A204.1 (cell line): Measurements from ENCODE around the gene C14orf180.
"Not testable (repeated sequence)": the region's sequence is repeated elsewhere in the genome, so short reads cannot be mapped to it uniquely, and the experiment has no call there.

Experiments used
- FAIRE-seq: peaks from 2 replicates; lab custom pipeline; 2012; peaks lifted over from hg19 to GRCh38; lab: Jason Lieb, UNC

Gene C14orf180

DNA sequence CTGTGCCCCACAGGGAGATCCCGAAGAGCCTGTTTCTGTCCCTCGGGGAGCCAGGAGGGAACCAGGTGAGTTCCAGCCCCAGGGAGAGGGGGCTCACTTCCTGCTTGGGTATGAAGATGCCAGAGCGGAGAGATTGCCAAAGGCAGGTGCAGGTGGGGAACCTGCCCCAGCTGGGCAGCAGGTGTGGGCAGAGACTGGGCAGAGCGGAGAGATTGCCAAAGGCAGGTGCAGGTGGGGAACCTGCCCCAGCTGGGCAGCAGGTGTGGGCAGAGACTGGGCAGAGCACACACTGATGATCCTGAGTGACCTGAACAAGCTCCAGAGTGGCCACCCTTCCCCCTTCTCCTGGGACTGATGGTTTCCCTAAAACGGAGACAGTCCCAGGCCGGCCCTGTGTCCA, 375 bp downstream of the C14orf180 start:
- not testable (repeated sequence) for FAIRE-seq

- FAIRE-seq, result no peak
These were observed 1.4 kb downstream of the C14orf180 start for GRCh38 chr14:104580961-104581360.

DNA sequence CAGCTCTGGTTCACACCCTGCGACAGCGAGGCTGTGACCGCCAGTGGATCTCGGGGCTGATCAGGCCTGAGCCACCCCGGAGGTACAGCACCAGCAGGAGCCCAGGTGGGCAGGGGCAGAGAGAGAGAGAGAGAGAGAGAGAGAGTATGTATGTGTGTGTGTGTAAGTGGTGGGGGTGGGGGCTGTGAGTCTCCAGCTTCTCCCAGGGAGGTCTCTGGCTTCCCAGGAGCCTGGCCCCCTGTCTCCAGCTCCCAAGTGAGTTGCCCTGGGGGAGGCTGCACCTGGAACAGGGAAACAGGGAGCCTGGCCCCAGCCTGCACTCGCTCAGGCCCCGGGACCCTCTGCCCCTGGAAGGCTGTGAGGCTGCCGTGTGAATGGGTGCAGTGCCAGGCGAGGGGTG, 2.0 kb downstream of the C14orf180 start:
- FAIRE-seq, result no peak

DNA sequence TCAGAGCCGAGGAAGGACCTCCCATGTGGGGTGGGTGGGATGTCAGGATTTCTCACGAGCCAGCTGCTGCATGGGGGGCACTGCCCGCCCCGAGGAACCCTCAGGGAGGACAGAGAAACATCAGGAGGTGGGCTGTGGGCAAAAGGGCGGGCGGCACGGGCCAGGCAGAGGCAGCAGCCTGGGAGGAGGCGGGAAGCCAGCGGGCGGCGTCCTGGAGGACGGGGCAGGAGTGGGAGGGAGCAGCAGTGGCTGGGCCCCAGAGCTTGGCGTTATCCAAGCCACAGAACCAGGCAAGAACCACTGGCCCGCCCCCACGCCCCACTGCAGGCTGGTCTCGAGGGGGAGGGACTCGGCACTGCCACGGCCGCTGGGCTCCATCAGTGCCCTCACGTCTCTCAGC, 2.4 kb downstream of the C14orf180 start:
- no peak for FAIRE-seq

DNA sequence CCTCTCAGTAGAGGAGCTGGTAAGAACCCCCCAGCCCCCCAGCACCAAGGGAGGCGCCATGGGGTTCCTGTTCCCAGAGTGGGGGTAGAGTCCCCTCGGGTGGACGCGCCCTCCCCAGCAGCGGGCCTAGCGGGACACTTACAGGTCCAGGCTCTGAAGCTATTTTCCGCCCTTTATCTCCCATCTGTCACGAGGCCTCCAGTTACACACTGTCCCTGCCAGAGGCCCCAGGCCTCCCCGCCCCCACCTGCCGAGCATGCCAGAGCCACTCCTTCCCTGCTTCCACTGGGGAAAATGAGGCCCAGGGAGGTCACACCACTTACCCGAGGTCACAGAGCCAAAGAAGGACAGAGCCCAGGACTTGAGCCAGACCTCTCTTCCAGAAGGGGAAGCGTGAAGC, 3.1 kb downstream of the C14orf180 start:
- FAIRE-seq, result no peak

DNA sequence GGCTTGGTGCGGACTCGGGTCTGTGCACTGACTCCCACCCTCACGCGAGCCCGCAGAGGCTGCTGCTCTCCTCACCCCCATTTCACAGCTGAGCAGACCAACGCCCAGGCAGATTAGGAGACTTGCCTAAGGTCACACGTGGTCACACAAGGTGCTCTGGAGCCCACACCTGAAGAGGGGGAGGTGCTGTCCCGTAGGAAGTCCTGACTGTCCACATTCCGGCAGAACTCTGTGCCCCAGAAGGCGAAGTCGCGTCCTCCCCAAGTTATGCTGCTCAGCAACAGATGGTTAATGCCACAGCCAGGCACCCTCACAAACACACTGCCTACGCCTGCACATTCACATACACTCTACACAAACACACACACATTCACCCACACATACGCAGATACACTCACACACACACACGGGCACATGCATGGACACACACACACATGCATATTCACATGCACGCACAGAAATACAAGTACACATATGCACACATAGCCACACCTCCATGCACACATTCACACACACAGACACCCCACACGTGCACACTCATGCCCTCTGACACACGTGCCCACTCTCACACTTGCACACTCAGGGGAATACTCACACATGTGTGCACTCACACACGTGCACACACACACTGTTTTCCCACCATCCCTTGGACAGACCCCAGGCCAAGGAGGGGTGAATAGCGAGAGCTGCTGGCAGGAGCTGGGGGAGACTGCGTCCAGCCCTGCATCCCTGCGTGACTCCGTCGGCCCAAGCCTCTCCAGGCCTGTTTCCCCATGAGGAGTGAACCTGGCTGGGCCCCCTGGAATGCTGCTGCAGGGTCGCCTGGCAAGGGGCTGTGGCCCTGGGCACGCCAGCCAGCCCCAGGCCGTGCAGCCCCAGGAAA, 4.1 kb downstream of the C14orf180 start:
- FAIRE-seq, result no peak

GRCh38 chr14:104584557-104584956, 5.0 kb downstream of the C14orf180 start:
- no peak for FAIRE-seq

GRCh38 chr14:104585966-104586697, 6.6 kb downstream of the C14orf180 start:
- no peak for FAIRE-seq

- FAIRE-seq, result no peak
These were observed 7.5 kb downstream of the C14orf180 start for GRCh38 chr14:104586832-104587620.

- FAIRE-seq, result no peak
These were observed 8.1 kb downstream of the C14orf180 start for GRCh38 chr14:104587641-104588040.

- no peak for FAIRE-seq
These were observed 8.7 kb downstream of the C14orf180 start for GRCh38 chr14:104588066-104588857.

DNA sequence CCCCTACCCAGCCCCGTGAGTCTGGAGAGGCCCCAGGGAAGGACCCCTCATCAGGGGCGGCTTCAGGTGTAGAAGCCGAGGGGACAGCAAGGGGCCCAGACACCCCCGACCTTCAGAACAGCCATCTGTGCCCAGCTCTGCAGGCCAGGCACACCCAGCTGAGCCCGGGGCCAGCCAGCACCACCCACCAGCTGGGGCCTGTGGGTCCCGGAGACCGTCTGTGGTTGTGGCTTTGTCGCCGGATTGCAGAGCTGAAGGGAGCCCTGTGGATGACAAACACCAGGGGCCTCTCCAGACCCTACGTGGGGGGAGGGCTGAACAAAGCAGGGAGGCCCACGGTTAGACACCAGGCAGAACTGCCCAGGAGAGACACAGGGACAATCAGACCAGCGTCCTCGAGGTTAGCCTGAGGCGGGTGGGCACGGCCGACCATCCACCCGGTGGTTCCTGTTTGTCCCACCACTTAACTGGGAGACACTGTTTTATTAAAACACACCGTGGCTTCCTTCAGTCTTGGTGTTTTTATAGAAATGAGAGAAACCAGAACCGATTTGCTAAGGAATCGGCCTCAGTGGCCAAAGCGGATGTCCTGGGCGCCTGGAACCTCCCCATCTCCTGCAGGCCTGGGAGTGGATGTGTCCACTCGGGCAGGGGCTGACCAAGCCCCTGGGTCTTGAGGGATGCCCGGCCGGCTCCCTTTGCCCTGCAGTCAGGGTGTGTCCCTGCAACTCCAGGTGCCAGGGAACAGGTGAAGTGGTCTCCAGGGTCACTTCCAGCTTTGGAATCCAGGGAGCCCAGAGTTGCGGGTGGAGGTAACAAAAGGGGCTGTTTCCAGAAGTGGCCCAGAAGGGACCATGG, 10.0 kb downstream of the C14orf180 start:
- FAIRE-seq, result no peak

DNA sequence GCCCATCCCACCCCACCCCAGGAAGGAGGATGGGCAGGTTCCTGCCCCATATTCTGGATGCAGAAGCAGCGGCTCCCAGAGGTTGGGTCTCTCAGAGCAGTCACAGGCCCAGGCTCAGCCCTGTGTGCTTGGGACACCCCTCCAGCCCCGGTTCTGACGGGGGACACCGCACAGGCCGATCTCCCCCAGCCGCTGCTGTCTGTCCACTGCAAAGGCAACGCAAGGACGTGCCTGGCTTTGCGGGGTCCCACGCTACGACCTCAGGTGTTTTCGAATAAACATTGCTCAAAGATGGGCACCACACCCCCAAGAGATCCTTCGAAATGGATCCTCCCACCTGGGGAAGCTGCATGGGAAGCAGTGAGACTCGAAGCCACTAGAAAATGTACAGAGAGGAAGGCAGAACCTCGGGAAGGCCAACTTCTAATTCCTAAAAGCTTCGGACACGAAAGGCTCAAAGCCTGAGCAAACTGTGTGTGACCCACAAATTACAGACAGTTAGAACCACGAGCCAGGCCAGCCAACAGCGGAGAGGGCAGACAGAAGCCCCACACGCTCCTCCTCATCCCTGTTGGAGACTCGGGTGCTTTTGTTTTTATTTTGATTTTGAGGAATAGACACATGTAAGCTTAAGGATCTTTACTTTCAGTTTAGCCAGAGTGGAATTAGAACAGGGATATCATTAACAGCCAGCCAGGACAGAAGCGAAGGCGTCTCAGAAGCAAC, 10.8 kb downstream of the C14orf180 start:
- FAIRE-seq, result no peak

DNA sequence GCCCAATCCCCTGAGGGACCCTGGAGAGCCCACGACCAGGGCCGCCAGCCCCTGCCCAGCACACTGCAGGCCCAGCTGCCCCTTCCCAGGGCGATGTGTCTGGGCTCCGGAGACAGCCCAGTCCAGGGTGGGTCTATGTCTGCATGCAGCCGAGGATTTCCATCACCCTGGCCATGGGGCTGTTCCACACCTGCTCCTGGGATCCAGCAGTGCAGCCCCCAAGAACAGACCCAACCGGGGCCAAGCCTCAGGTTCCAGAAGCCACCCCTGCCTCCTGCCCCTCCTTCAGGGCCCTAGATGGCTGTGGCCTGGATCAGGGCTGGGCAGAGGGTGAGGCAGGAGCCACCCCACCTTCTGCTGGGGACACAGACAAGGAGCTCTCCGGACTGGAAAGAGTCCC, 11.5 kb downstream of the C14orf180 start:
- FAIRE-seq, result no peak

GRCh38 chr14:104591506-104592291, 12.1 kb downstream of the C14orf180 start:
- FAIRE-seq, result no peak

DNA sequence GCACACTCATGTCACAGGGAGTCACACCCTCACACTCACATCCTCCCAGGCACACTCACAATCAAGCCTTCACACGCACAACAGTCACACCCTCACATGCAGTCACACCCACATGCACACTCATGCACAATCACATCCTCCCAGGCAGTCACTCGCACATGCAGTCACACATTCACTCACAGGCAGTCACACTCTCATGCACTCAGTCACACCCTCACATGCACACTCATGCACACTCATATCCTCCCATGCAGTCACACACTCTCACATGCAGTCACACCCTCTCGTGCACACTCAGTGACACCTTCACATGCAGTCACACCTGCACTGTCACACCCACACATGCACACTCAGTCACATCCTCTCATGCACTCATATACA, 12.7 kb downstream of the C14orf180 start:
- no peak for FAIRE-seq

GRCh38 chr14:104592785-104593184, 13.2 kb downstream of the C14orf180 start:
- FAIRE-seq, result no peak

DNA sequence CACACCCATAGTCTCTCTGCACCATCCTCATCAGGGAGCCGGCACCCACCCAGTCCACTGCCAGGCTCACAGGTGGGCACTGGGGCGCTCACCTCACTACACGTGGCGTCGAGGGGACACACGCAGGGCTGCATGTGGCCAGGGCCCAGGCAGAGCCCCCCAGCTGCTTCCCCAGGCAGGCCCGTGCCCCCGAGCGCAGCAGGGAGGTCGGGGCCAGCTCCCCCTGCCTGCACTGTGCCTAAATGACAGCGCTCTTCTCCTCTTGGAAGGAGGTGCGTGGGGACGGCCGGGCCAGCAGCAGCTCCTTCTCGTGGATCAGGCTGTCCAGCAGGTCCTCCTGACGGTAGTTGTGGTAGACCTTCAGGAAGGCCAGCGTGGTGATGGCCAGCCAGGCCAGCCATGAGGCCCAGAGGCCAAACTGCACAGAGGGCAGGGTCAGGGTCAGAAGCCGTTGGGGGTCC, 13.7 kb downstream of the C14orf180 start:
- FAIRE-seq, result no peak

DNA sequence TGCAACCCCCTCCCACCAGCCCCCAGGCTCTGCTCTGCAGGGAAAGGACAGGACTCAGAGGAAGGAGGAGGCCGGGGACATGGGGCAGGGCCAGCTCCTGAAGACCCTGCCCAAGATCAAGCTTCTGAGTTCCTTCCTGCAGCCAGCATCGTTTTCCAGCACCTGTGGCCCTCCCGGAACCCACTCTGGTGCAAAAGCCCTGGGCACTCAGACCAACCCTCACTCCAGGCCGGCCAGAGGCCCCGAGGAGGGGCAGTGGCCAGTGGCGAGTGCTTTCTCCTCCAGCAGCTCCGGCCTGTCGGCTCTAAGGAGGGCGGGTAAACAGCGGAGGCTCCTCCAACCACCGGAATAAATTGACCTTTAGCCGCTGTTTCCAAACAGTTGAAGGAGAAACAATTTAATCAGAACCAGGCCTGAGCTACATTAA, 14.2 kb downstream of the C14orf180 start:
- no peak for FAIRE-seq
